GM12891 (cell line): ENCODE data around the gene SOX21.

Source experiments
- DNase-seq: peaks from one replicate; pipeline ENCODE4 v3.0.0; 2011; ENCODE audit warnings: low spot score; ENCODE audit not compliant: insufficient read length
- FAIRE-seq: peaks from 2 replicates; lab custom pipeline; 2011; peaks lifted over from hg19 to GRCh38; lab: Jason Lieb, UNC
- PAX5 ChIP-seq: IDR thresholded peaks from 2 replicates; pipeline ENCODE4 v1.6.1; 2011; ENCODE audit warnings: low read length, moderate library complexity, mild to moderate bottlenecking; ENCODE audit not compliant: insufficient read depth, severe bottlenecking
- POLR2A ChIP-seq: IDR thresholded peaks from 2 replicates; pipeline ENCODE4 v1.6.1; 2011; ENCODE audit warnings: low read depth, low read length, control low read depth
- POLR2AphosphoS5 ChIP-seq: IDR thresholded peaks from 2 replicates; pipeline ENCODE4 v1.6.1; 2011; ENCODE audit warnings: low read depth, low read length, control low read depth
- POU2F2 ChIP-seq: IDR thresholded peaks from 2 replicates; pipeline ENCODE4 v1.6.1; 2011; ENCODE audit warnings: low read depth, mild to moderate bottlenecking, control low read depth, low read length, moderate library complexity
- SPI1 ChIP-seq: IDR thresholded peaks from 2 replicates; pipeline ENCODE4 v1.6.1; 2011; ENCODE audit warnings: low read depth, low read length, control low read depth
- TAF1 ChIP-seq: IDR thresholded peaks from 2 replicates; pipeline ENCODE4 v1.6.1; 2011; ENCODE audit warnings: low read depth, low read length, control low read depth

Gene SOX21

GRCh38 chr13:94709001-94709834, 3.1 kb downstream of the SOX21 start:
- no peak for FAIRE-seq
- TF ChIP-seq TAF1 = no peak
- TF ChIP-seq POU2F2 = no peak
- no peak for TF ChIP-seq POLR2AphosphoS5
- no peak for TF ChIP-seq PAX5
- no peak for TF ChIP-seq POLR2A
- TF ChIP-seq SPI1 = no peak
- no peak for DNase-seq

- DNase-seq = no peak
- TF ChIP-seq POLR2AphosphoS5 (no peak), PAX5 (no peak)
- FAIRE-seq = no peak
Observed at GRCh38 chr13:94708031-94708859, 4.1 kb downstream of the SOX21 start.

GRCh38 chr13:94707400-94708021, 4.8 kb downstream of the SOX21 start:
- TF ChIP-seq TAF1 (no peak), POU2F2 (no peak), SPI1 (no peak), POLR2A (no peak), POLR2AphosphoS5 (no peak), PAX5 (no peak)
- no peak for DNase-seq
- FAIRE-seq = no peak

GRCh38 chr13:94706843-94707399, 5.4 kb downstream of the SOX21 start:
- FAIRE-seq (no peak), DNase-seq (no peak)
- TF ChIP-seq TAF1 (no peak), PAX5 (no peak), POLR2A (no peak), SPI1 (no peak), POLR2AphosphoS5 (no peak), POU2F2 (no peak)

- DNase-seq (no peak), FAIRE-seq (no peak)
- TF ChIP-seq POU2F2 (no peak), POLR2A (no peak), POLR2AphosphoS5 (no peak), PAX5 (no peak), SPI1 (no peak)
Observed at GRCh38 chr13:94706101-94706842, 6.1 kb downstream of the SOX21 start.

- DNase-seq (no peak), FAIRE-seq (no peak)
- TF ChIP-seq POLR2A = no peak
- no peak for TF ChIP-seq POLR2AphosphoS5
- no peak for TF ChIP-seq SPI1
- no peak for TF ChIP-seq PAX5
- TF ChIP-seq TAF1 = no peak
- TF ChIP-seq POU2F2 = no peak
Observed at GRCh38 chr13:94705081-94706030, 7.0 kb downstream of the SOX21 start.

GRCh38 chr13:94704377-94705080, 7.8 kb downstream of the SOX21 start:
- no peak for TF ChIP-seq POLR2AphosphoS5
- no peak for TF ChIP-seq POU2F2
- TF ChIP-seq TAF1 = no peak
- no peak for TF ChIP-seq PAX5
- TF ChIP-seq POLR2A = no peak
- no peak for TF ChIP-seq SPI1
- FAIRE-seq (no peak), DNase-seq (no peak)
